Measurements from ENCODE around the gene COL5A2.

COL5A2 gene

DNA sequence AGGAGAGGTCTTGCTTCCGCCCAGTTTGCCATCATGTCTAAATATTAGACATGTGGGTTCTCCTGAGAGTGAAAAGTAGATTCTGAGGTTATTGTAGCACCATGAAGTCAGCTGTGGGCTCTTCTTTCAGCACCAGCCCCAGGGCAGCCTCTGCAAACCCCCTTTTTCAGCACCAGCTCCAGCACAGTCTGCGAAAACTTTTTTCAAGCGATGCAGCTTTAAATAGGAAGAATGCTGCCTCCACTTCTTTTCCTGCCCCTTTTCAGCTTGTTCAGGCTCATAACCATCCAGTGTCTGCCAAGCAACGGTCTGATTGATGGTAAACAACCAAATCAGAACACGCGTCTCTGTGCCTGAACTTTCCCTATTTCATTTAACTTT lies at the start of gene COL5A2:
TSS of gene COL5A2 (minus strand) at position 192 of the 381 bp plus-strand sequence. CDS start at position 35, 157 bp downstream.
- no peak within 1 kb of the TSS for H3K4me3 ChIP-seq (ENCODE audit: low read length)
- no peak for TF ChIP-seq ZNF274 (IDR thresholded peaks at IDR 0.05; ENCODE audit: low read depth, low read length)

- H3K4me3 ChIP-seq (ENCODE audit: low read length), result no peak overlapping the region
- no peak for TF ChIP-seq ZNF274 (IDR thresholded peaks at IDR 0.05; ENCODE audit: low read depth, low read length)
Observed at GRCh38 chr2:189226017-189226416, 46.5 kb upstream of the COL5A2 start.

DNA sequence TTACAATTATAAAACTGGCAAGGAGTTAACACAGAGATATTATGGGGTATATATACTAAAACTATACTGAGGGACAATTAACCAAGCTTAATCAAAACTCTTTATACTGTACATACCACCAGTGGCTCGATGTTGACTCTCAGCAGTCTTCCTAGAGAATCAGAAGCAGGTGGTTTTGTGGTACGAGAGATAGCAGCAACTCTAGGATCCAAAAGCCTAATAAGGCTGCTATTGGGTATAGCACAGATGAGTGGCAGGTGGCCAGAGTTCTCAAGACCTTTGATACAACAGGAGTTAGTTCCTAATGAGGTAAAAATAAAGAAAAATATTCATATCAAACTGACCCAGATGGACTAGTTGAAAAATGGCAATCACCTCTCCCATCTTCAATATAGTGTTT lies 45.5 kb upstream of the COL5A2 start:
- no peak overlapping the region for H3K4me3 ChIP-seq (ENCODE audit: low read length)
- TF ChIP-seq ZNF274 (IDR thresholded peaks at IDR 0.05; ENCODE audit: low read depth, low read length), result no peak

DNA sequence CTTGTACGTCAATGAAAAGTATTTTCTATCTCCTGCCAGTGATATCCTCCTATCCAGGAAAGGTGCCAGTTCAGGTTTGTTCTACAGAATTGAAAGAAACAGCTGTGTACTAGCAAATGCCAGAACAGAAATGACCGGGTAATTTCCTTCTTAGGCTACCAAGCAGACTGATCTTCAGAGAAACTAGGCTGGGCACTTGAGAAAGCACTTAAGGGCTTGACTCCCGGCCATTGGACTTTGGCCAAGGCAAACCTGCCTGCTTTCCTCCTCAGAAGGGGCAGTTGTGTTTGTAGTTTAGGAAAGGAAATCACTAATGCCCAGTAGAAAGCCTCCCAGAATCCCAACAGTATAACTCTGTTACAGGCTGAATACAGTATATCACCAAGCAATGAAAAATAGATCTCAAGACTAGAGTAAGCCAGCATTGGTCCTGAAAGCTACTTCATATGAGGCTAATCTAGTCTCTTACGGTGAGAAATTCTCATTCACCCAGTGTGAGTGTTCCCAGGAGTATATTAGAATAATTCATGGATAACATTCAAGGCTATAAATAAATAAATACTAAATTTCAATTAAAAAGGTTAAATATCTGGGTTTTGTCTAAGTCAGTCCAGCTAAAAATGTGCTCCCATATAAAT lies 43.0 kb upstream of the COL5A2 start:
- no peak for TF ChIP-seq ZNF274 (IDR thresholded peaks at IDR 0.05; ENCODE audit: low read depth, low read length)
- H3K4me3 ChIP-seq (ENCODE audit: low read length), result no peak overlapping the region

DNA sequence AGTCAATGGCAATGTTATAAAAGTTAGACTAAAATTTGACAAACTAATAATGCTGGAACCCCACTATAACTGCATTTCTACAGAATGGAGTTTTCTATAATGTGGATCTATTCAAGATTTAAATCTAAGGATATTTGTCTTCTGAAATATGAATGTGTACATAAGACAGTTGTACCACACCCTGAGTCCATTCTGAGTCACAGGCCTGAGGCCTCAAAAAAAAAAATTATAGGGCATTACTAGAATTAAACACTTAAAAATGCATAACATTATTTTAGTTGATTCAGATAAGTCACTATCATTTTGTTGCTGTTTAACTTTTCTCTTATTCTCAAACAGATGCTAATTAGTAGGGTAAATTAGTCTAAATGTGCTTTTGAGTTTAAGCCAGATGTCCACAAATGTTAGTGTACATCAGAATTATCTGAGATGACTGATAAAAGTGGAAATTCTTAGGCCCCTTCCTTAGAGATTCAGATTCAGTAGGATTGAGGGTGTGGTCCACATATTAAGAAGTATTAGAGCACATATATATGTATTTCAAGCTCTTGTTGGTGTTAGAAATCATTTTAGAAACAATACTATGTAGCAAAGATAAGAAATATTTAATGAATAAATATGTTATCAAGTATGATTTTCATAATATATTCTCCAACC lies 42.4 kb upstream of the COL5A2 start:
- no peak for TF ChIP-seq ZNF274 (IDR thresholded peaks at IDR 0.05; ENCODE audit: low read depth, low read length)
- H3K4me3 ChIP-seq (ENCODE audit: low read length), result no peak overlapping the region

GRCh38 chr2:189218236-189218635 lies 38.7 kb upstream of the COL5A2 start:
- no peak for TF ChIP-seq ZNF274 (IDR thresholded peaks at IDR 0.05; ENCODE audit: low read depth, low read length)
- no peak overlapping the region for H3K4me3 ChIP-seq (ENCODE audit: low read length)

DNA sequence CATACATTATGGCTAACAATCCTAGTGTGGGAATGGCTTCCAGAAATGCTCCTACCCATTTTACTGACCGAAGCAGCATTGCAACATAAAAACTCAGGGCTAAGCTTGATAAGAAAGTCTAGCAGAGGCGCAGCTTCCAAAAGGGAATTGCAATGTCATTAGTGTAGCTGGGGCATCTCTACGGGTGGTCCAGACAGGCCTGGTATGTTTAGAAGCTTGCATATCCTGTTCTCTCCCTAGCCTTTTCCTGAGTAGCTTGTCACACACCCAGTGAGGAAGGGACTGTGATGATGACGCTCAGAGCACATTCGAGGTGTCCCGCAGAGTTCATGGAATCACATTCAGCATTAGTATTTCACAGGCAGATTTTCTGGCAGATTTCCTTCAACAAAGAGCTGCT lies 38.0 kb upstream of the COL5A2 start:
- TF ChIP-seq ZNF274 (IDR thresholded peaks at IDR 0.05; ENCODE audit: low read depth, low read length), result no peak
- H3K4me3 ChIP-seq (ENCODE audit: low read length), result no peak overlapping the region

GRCh38 chr2:189217051-189217450 lies 37.5 kb upstream of the COL5A2 start:
- H3K4me3 ChIP-seq (ENCODE audit: low read length), result no peak overlapping the region
- TF ChIP-seq ZNF274 (IDR thresholded peaks at IDR 0.05; ENCODE audit: low read depth, low read length), result no peak

GRCh38 chr2:189214484-189214883 lies 34.9 kb upstream of the COL5A2 start:
- H3K4me3 ChIP-seq (ENCODE audit: low read length), result no peak overlapping the region
- no peak for TF ChIP-seq ZNF274 (IDR thresholded peaks at IDR 0.05; ENCODE audit: low read depth, low read length)

DNA sequence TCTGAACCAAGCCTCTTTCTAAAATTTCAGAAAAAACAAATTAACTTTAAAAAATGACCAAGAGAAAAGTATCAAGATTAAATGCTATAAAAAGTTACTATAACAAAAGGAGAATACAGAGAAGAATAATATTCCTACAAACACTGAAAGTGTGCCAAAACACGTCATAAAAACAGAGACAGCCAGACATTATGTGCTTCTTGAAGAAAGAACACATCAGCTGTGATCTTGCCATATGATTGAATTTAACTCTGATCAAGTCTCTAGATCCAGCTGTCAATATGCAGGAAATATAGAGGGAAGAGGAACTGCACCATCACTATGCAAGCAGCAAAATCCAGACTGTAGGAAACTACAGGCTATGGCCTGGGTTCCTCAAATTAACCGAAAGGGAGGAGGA lies 33.7 kb upstream of the COL5A2 start:
- no peak for TF ChIP-seq ZNF274 (IDR thresholded peaks at IDR 0.05; ENCODE audit: low read depth, low read length)
- no peak overlapping the region for H3K4me3 ChIP-seq (ENCODE audit: low read length)

GRCh38 chr2:189210250-189211087 lies 30.9 kb upstream of the COL5A2 start:
- no peak for TF ChIP-seq ZNF274 (IDR thresholded peaks at IDR 0.05; ENCODE audit: low read depth, low read length)
- no peak overlapping the region for H3K4me3 ChIP-seq (ENCODE audit: low read length)

DNA sequence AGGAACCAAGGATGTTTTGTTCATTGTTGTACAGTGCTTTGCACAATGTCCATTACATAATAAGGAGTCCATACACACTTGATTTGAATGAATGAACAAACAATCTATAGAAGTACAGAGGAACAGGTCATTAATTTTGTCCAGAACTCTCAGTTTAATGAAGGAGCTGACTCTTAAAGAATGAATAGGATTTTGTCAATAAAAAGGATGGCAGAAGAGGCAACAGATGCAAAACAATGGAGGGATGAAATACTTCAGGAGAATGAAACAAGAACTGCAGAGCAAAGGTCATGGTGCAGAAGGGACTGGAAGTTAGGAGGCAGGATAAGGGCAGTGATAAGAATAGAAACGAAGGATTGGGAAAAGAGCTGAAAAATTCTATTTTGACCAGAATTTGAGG lies 28.7 kb upstream of the COL5A2 start:
- no peak for TF ChIP-seq ZNF274 (IDR thresholded peaks at IDR 0.05; ENCODE audit: low read depth, low read length)
- no peak overlapping the region for H3K4me3 ChIP-seq (ENCODE audit: low read length)

- TF ChIP-seq ZNF274 (IDR thresholded peaks at IDR 0.05; ENCODE audit: low read depth, low read length), result no peak
- H3K4me3 ChIP-seq (ENCODE audit: low read length), result no peak overlapping the region
Observed at GRCh38 chr2:189204322-189204941, 24.9 kb upstream of the COL5A2 start.

- no peak overlapping the region for H3K4me3 ChIP-seq (ENCODE audit: low read length)
- no peak for TF ChIP-seq ZNF274 (IDR thresholded peaks at IDR 0.05; ENCODE audit: low read depth, low read length)
Observed at GRCh38 chr2:189203177-189203799, 23.7 kb upstream of the COL5A2 start.
